Keratinocyte (primary cell): ENCODE data around the gene MGAT4A. TPM values are rescaled to one million over a fixed set of nuclear protein-coding genes. Genes with fewer than 3 reads are reported as not detected.
A peak's percentile ranks its signal among the peaks of the same experiment; 100 is the strongest.
"Not testable (repeated sequence)": the region's sequence is repeated elsewhere in the genome, so short reads cannot be mapped to it uniquely, and the experiment has no call there.

Source experiments
- DNase-seq: peaks from one replicate; pipeline ENCODE4 v3.0.0-alpha.2; 2011; ENCODE audit warnings: low read depth, missing footprints, low spot score
- FAIRE-seq: peaks from 2 replicates; lab custom pipeline; 2011; peaks lifted over from hg19 to GRCh38; lab: Jason Lieb, UNC
- H2AFZ ChIP-seq: 2 replicates; pipeline ENCODE4 v1.6.0; 2012; ENCODE audit warnings: low read length, control low read depth, inconsistent platforms; ENCODE audit not compliant: control insufficient read depth
- H3K27ac ChIP-seq: 2 replicates; pipeline ENCODE4 v1.5.1; 2011; ENCODE audit warnings: low read length; ENCODE audit not compliant: control insufficient read depth, insufficient read depth
- H3K27me3 ChIP-seq: 3 replicates; pipeline ENCODE4 v1.6.0; 2011; ENCODE audit warnings: low read length; ENCODE audit not compliant: control insufficient read depth, insufficient read depth; ENCODE audit errors: extremely low read depth
- H3K36me3 ChIP-seq, 2 experiments: 2 replicates in 1 of 2; 3 replicates in 1 of 2; pipeline ENCODE4 v1.5.1; 2011; ENCODE audit warnings: low read length in 2 of 2, mild to moderate bottlenecking in 1 of 2; ENCODE audit not compliant: control insufficient read depth in 2 of 2, insufficient read depth in 2 of 2; ENCODE audit errors: extremely low read depth in 1 of 2
- H3K4me1 ChIP-seq: 3 replicates; pipeline ENCODE4 v1.5.1; 2011; ENCODE audit warnings: low read length; ENCODE audit not compliant: control insufficient read depth, insufficient read depth; ENCODE audit errors: extremely low read depth
- H3K4me2 ChIP-seq: 3 replicates; pipeline ENCODE4 v1.6.0; 2011; ENCODE audit warnings: low read depth, low read length; ENCODE audit not compliant: control insufficient read depth, insufficient read depth; ENCODE audit errors: extremely low read depth
- H3K4me3 ChIP-seq, 3 experiments: fragments of 200-600 bp in 1 of 3; sonication (generic) in 1 of 3; 2 replicates in 2 of 3; 3 replicates in 1 of 3; pipeline ENCODE4 v1.5.1; 2011 to 2016; ENCODE audit warnings: low read length in 3 of 3, mild to moderate bottlenecking in 3 of 3, control low read depth in 2 of 3, inconsistent platforms in 1 of 3, low read depth in 1 of 3, mixed read lengths in 1 of 3, mixed run types in 1 of 3, moderate library complexity in 1 of 3; ENCODE audit not compliant: control insufficient read depth in 2 of 3, insufficient read depth in 2 of 3; ENCODE audit errors: extremely low read depth in 1 of 3
- H3K79me2 ChIP-seq: 2 replicates; pipeline ENCODE4 v1.6.0; 2012; ENCODE audit warnings: low read length; ENCODE audit not compliant: control insufficient read depth, insufficient read depth
- H3K9ac ChIP-seq: 3 replicates; pipeline ENCODE4 v1.6.0; 2011; ENCODE audit warnings: low read length; ENCODE audit not compliant: control insufficient read depth, insufficient read depth; ENCODE audit errors: extremely low read depth
- H3K9me1 ChIP-seq: 3 replicates; pipeline ENCODE4 v1.6.0; 2011; ENCODE audit warnings: low read length; ENCODE audit not compliant: control insufficient read depth, insufficient read depth; ENCODE audit errors: extremely low read depth
- H3K9me3 ChIP-seq: 2 replicates; pipeline ENCODE4 v1.5.1; 2012; ENCODE audit warnings: low read depth, low read length; ENCODE audit not compliant: control insufficient read depth
- H4K20me1 ChIP-seq: 3 replicates; pipeline ENCODE4 v1.6.0; 2011; ENCODE audit warnings: low read length; ENCODE audit not compliant: control insufficient read depth, insufficient read depth; ENCODE audit errors: extremely low read depth
- dilution Hi-C: fragments of 300-500 bp; cut with MboI; formaldehyde crosslinking; loops from one replicate; pipeline ENCODE4 v1.7.0; 2020; ENCODE audit warnings: low sequenced_read_pairs; ENCODE audit not compliant: extremely low pct_ligation_motif_present
- polyA plus RNA-seq, 5 experiments: library from polyadenylated mRNA; depleted of rRNA in 3 of 5; stranded (reverse) in 3 of 5; stranded (forward) in 1 of 5; unstranded in 1 of 5; fragments of >200 nt; gene quantifications; 1 replicate in 1 of 5; 2 replicates in 3 of 5; 3 replicates in 1 of 5; pipeline versions ENCODE4 v1.2.1 to v1.2.3, GENCODE V29; 2011 to 2012; ENCODE audit warnings: missing spikeins in 2 of 5, low read depth in 1 of 5, low replicate concordance in 1 of 5
- TF ChIP-seq, protein P1 (sequence below), 3 experiments: IDR thresholded peaks in 1 of 3; conservative IDR thresholded peaks in 1 of 3; optimal IDR thresholded peaks in 1 of 3; 2 replicates in 2 of 3; 3 replicates in 1 of 3; pipeline versions ENCODE3 to v1.5.1; 2011; ENCODE audit warnings: low read length in 3 of 3, mild to moderate bottlenecking in 3 of 3, moderate library complexity in 2 of 3, control low read depth in 1 of 3, inconsistent platforms in 1 of 3; ENCODE audit not compliant: insufficient read depth in 2 of 3; ENCODE audit errors: extremely low read depth in 1 of 3

MGAT4A gene
- polyA plus RNA-seq, 1 donor (not counting 4 experiments of a cell fraction or from before 2014, with no cell fraction given) = 0.81 TPM

DNA sequence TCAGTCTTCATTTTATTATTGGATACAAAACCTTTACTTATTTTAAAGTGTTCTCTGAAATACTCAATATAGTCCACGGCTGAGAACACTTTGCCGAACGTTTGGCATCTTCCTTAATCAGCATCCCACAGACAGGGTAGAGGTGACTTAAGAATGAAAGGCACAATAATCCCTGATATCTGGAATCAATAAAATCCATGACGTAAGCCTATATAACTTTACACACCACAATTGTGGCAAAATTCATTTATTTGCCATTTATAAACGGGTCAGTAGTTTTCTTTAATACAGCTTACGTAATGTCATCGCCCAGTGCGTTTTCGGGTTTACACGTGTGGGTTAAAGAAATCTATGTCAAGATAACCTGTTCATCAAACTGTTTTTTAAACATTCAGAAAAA, 1.3 kb downstream of the MGAT4A start:
- Histone ChIP-seq H3K4me3 (no peak overlapping the region), H3K4me2 (peak overlapping the region; percentile 83), H3K9me1 (no peaks in the 10 kb centered on the region), H4K20me1 (no peaks in the 10 kb centered on the region), H3K36me3 (no peaks in the 10 kb centered on the region), H3K79me2 (no peaks in the 10 kb centered on the region), H3K27ac (no peak overlapping the region), H3K4me1 (peaks cover 7% of the 10 kb centered on the region), H2AFZ (no peak overlapping the region), H3K27me3 (peaks cover 5% of the 10 kb centered on the region), H3K9me3 (no peaks in the 10 kb centered on the region), H3K9ac (no peak overlapping the region)
- FAIRE-seq = no peak
- dilution Hi-C loops = no loop called here
- DNase-seq = no peak
- TF ChIP-seq, protein P1, sequence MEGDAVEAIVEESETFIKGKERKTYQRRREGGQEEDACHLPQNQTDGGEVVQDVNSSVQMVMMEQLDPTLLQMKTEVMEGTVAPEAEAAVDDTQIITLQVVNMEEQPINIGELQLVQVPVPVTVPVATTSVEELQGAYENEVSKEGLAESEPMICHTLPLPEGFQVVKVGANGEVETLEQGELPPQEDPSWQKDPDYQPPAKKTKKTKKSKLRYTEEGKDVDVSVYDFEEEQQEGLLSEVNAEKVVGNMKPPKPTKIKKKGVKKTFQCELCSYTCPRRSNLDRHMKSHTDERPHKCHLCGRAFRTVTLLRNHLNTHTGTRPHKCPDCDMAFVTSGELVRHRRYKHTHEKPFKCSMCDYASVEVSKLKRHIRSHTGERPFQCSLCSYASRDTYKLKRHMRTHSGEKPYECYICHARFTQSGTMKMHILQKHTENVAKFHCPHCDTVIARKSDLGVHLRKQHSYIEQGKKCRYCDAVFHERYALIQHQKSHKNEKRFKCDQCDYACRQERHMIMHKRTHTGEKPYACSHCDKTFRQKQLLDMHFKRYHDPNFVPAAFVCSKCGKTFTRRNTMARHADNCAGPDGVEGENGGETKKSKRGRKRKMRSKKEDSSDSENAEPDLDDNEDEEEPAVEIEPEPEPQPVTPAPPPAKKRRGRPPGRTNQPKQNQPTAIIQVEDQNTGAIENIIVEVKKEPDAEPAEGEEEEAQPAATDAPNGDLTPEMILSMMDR (optimal IDR thresholded peaks at IDR 0.05 in 1 of 3, IDR thresholded peaks at IDR 0.05 in 1 of 3, conservative IDR thresholded peaks at IDR 0.05 in 1 of 3; ENCODE audit: extremely low read depth in 1 of 3, insufficient read depth in 2 of 3, low read length in 3 of 3) = no peak

DNA sequence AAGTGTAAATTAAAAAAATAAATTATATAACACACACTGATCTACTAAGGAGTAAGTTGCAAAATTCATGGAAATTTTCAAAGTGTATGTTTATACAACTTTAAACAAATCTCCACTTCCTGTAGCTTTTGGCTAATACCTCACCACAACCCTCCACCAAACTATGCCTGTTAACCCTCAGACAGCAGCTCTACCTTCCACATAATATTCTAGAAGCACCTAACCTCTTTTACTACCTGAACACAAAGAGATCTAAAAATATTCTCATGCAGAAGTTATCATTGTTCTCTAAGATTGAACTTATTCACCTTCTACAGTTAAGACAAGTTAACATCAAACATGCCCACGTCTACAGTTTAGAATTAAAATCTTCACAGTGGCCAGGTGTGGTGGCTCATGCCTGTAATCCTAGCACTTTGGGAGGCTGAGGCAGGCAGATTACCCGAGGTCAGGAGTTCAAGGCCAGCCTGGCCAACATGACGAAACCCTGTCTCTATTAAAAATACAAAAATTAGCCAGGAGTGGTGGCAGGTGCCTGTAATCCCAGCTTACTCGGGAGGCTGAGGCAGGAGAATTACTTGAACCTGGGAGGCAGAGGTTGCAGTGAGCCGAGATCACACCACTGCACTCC, 2.7 kb downstream of the MGAT4A start:
- H3K9me3 ChIP-seq, H3K4me1 ChIP-seq, H3K27me3 ChIP-seq, H2AFZ ChIP-seq, FAIRE-seq, H3K27ac ChIP-seq, H4K20me1 ChIP-seq, H3K36me3 ChIP-seq, DNase-seq, H3K9ac ChIP-seq, H3K9me1 ChIP-seq, H3K4me2 ChIP-seq, H3K4me3 ChIP-seq, H3K79me2 ChIP-seq, dilution Hi-C loops: not testable (repeated sequence)
